HG02885 (cell line): ENCODE data around the gene FGGY.

Experiments
- ATAC-seq: cut with Tn5 transposase; IDR thresholded peaks from one replicate; pipeline ENCODE4 v1.9.1; 2021; ENCODE audit warnings: mild to moderate bottlenecking; ENCODE audit not compliant: unreplicated experiment, poor library complexity

FGGY gene

DNA sequence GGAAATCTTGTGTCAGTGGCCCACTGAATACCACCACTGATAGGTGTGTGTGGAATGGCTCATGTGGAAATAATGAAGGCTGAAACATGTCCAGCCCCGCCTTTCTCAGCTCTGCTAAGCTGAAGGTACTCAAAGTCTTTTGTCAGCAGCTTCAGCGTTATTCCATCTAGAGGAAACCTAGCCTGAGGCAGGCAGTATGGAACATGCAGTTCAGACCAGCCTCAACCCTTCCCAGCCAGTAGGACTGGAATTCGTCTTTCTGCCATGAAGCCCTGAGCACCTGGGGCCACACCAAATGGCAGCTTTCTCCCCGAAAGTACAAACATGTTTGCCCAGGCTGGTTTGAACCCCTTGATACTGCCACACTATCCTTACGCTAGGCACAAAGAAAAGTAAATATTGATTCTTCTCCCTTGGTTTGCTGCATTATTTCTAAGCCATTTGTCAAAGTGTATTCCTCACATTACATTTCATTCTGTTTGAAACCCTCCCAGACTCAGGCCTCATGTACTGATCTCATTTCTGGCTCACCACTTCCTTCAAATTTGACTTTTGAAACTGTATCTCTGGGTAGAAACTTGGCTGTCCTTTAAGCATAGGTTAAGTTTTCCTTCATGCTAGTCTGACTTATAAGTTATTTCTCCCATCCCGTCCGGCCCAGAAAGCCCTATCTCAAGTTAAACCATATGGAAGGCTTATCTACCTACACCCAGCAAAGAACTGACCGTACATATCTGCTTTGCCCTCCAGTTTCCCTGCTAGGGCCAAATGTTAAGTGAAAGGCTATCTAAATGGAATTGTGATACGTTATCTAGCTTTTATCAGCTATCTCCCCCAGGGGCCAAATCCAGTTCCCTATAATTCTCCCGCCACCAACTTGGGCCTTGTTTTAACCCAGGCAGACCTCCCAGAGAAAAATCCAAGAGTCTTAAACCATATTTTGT is 472.2 kb downstream of the FGGY start:
- ATAC-seq = no peak

DNA sequence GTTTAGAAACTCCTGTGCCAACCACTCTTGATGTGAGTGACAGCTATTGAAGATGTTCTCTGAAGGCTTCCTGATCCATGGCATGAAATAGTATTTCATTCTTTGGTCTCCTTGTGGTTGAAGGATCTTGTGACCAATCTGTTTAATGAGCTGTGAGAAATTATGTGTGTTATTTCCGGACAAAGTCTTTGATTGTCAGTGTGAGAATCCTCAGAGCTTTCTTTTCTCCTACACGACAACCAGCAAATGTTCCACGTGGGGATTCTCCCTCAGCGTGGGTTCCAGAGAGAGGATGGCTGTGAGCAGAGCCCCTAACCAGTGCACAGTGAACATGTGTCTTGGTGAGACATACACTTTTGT is 472.8 kb downstream of the FGGY start:
- ATAC-seq = no peak

DNA sequence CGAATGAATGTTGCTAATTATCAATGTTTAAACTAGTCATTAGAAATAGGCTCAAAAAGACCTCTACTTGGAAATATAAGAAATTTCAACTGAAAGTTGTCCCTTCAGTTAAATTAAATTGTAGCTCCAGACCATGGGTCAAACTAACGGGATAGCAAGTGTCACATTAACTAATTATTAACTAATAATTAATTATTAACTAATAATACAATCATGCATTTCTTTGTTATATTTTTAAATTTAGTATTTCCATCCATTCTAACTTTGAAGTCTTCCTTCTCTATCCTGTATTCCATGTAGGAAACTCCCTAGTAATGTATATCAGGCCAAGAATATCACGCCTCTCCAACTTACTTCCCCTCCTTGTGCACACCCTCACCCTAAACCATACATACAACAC is 474.5 kb downstream of the FGGY start:
- no peak for ATAC-seq

DNA sequence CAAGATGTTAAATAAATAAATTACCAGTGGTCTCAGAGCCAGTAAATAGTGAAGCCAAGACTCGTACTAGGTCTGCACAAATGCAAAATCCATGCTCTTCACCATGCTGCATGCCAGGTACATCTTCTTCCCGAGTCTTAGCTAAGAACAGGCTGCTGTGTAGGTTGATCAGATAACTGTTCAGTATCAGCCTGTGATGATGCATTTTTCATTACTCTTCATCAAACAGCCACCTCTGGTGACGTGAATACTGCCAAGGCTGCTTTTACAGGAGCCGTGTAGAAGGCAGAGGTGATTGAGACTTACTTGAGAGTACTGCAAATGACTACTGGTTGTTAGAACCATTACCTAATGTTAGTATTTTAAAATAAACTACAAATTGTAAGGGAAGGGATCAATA is 478.6 kb downstream of the FGGY start:
- no peak for ATAC-seq

DNA sequence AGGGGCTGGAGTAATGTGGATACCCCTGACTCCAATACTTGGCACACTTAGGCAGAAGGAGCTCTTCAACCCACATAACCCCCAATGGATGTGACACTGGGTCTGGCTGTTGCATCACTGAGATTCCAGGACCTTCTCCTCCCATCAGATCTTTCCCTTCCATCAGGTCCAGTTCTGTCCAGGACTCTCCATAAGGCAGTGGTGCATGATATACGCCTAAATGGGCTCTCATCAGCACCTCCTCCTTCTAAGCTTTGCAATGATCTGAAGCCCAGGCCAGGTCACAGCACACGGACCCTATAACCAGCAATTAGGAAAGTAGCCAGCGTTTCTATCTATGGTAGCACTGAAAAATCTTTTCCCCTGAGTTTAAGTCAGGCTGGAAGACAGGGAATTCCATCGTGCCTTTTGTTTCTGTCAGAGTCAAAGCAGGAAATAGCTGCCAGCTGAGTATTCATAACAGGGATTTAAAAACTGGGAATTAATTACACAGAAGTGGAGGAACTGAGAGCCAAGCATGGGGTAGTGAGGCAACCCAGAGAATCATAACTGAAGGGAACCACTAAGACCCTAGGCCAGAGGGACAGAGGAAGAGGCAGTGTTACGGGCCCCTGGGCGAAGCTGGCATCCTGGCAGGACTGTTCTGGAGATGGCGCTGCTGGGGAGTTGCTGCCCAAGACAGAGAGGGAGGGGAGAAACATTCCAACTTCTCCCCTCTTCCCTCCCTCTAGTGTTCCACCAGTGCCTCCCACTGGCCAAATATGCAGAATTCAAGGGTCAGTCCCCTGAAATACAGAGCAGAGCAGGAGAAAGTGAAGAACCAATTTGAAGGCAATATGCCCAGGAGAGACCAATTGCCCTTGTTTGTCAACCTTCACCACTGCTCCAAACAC is 480.3 kb downstream of the FGGY start:
- no peak for ATAC-seq

DNA sequence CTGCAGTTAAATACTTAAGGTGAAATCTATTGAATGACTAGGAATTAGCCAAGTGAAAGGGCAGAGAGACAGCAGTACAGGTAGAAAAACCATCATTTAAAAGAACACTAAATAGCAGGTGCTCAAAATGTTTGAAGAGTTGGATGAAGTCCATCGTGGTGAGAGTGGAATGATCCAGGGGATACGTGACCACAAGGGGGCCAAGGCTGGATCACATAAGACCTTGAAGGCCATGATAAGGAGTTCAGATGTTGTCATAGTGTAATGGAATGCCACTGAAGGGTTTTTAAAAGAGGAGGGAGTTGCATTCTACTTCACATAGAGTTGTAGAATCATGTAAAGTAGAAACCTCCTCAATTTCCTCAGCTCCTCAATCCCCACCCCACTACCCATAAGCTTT is 483.1 kb downstream of the FGGY start:
- ATAC-seq = no peak

DNA sequence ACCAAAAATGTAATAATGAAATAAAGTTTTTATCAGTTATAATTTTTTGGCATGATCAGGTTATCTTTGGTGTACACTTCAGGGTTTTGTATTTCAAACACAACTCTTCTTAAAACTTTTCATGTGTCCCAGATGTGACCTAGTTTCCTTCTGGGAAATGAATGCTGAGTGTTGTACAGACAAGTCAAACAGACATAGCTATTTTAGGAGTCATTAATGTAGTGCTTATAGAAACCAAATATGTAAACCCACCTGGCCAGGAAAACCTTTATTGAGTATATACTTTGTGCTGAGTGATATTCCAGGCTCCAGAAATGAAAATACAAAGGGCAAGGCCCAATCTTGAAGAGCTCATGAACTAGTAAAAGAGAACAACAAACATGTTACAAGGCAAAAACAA is 491.9 kb downstream of the FGGY start:
- ATAC-seq = no peak

DNA sequence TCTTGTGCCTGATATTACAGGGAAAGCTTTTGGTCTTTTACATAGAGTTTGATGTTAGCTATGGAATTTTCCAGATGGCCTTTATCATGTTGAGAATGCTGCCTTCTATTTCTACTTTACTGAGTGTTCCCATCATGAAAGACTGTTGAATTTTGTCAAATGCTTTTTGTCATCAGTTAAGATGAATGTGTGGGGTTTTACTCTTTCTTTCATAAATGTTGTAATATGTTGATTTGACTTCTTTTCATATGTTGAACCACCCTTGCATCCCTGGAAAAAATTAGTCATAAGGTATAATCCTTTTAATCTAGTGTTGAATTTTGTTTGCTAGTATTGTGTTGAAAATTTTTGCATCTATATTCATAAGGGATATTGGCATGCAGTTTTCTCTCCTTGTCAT is 501.7 kb downstream of the FGGY start:
- ATAC-seq = no peak

DNA sequence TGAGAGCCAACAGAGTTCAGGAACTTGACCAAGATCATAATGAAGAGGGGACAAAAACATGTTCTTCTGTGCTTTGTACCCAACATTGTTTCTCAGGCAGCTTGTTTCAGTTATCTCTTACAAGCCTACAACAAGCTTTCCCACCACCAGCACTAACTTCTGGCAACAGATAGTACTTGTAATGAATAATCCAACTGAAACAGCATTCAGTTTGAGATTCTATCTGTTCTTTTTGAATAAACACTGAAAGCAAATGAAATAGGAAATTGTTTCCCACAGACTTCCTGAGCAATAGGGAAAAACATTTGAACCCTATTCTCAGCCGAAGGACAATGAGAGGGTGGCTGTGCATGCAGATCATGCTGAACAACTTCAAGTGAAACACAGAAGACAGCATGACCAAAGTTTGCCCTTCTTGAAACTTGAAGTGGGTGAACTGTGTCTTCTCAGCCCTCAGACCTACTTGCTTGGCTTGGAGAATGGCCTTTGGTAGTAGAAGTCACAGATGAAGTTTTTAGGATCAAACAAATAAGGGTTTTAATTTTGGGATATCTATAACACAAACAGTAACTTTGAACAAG is 506.7 kb downstream of the FGGY start:
- ATAC-seq = no peak

DNA sequence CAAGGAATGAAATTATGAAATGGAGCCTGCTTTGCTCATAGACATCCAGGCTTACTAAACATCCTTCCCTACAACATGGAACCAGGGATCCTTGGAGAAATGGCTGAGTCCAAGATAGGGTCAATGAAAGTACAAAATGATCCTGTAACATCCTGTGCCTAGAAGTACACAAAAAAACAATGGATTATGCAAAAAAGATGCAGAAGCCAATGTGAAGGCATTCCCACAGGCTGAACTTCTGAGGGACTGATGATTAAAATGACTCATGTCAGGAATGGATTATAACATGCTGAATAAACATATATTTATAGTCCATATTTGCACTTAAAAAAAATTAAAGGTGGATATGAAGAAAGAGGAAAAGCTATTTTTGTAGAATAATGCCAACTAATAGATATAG is 507.4 kb downstream of the FGGY start:
- ATAC-seq = no peak

DNA sequence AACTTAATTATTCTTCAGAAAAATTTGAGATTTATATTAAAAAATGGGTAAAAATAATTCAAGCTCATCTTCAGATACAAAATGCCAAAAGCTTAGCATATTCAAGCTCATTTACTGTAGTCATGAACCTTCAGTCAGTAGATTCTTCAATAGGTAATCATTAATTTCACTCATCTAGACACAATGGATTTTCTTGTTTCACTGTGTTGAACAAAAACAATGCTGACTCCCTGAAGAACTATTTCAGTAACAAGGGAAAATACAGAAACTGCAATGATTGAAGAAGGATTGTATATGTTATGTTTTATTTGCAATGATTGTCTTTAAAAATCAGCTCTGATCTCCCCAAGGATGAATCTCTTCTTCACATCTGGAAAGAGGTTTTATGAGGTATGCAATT is 508.7 kb downstream of the FGGY start:
- no peak for ATAC-seq
